GM12801 (cell line): ENCODE measurements around the gene ABCG1.

ENCODE experiments used
- CTCF ChIP-seq: IDR thresholded peaks from one replicate; pipeline ENCODE4 v1.5.1; 2011; ENCODE audit warnings: control low read depth; ENCODE audit not compliant: insufficient read length; ENCODE audit errors: extremely low read depth

The ABCG1 gene

DNA sequence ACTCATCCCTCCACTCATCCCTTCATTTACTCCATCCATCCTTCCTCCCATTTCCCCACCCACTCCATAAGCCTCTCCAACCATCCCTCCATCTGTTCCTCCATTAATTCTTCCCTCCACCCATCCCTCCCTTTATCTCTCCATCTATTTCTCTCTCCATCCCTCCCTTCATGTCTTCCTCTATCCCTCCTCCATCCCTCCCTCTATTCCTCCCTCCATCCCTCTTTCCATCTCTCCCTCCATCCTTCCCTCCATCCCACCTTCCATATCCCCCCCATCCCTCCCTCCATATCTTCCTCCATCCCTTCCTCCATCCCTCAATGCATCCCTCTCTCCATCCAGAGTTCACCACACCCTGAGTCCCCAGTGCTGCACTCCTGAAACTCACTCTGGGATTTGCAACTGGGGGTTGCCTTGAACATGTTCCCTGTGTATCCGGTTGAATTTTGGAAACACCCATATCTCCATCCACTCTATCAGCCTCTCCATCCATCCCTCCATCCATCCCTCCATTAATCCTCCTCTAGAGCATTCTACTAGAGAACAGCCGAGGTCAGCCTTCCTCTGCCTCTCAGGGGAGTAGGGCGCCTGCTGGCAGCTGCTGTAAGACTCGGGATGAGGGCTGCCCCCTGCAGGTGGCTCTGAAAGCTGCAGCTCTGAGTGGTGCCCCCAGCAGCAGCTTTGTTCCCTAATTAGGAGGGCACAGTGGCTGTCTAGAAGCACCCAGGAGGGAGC, 39.4 kb downstream of the ABCG1 start:
- TF ChIP-seq CTCF = no peak

GRCh38 chr21:42258885-42259407, 40.0 kb downstream of the ABCG1 start:
- TF ChIP-seq CTCF = no peak

GRCh38 chr21:42260121-42260520, 41.2 kb downstream of the ABCG1 start:
- TF ChIP-seq CTCF = no peak

- TF ChIP-seq CTCF = no peak
These were observed 42.9 kb downstream of the ABCG1 start for GRCh38 chr21:42261829-42262200.

DNA sequence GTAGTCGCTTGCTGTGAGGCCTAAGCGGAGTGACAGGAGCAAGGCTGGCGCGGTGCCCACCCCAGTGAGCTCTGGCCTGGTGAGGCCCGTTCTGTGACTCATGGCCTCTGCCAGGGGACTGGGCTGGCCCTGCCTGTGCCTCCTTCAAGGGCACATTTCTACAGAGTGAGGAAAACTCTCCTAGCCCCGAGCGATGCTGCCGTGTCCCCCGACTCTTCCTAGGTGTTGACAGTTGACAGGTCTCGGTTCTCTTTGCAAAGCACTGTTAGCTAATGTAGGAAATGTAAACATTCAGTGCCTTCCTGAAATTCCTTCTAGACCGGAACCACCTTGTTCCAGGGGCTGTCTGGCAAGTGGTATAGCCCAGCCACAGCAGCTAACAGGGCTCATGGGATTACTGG, 43.9 kb downstream of the ABCG1 start:
- TF ChIP-seq CTCF = no peak

DNA sequence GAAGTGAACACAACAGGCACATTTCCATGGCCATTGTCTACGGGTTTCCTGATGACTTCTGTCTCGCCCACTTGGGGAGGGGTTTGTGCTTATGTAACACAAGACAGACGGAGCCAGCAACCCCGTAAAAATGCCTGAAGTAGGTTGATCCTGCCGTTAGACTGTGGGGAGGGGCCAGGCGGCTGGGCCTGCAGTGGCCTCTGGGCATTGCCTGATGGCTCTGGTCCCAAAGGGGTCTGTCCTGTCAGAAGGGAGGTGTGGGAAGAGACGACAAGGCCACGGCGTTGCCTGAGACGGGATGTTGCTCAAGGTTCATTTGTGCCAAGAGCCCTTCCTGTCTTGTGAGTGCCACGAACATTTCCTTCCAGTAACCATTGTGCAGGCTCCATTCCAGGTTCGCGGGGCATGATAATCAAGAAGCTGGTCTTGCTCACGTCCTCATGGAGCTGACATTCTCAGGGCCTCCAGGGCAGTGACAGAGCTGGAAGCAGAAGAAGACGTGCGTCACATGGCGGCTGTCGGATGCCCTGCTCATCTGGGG, 44.7 kb downstream of the ABCG1 start:
- no peak for TF ChIP-seq CTCF

- TF ChIP-seq CTCF = no peak
These were observed 45.6 kb downstream of the ABCG1 start for GRCh38 chr21:42264245-42265195.
